CD4-positive, alpha-beta T cell treated with Interleukin-21 for 1 hour (primary cell): ENCODE results near the gene CD79B.

Experiments
- DNase-seq: peaks from one replicate; pipeline ENCODE4 v3.0.0-alpha.2; 2020

The CD79B gene

DNA sequence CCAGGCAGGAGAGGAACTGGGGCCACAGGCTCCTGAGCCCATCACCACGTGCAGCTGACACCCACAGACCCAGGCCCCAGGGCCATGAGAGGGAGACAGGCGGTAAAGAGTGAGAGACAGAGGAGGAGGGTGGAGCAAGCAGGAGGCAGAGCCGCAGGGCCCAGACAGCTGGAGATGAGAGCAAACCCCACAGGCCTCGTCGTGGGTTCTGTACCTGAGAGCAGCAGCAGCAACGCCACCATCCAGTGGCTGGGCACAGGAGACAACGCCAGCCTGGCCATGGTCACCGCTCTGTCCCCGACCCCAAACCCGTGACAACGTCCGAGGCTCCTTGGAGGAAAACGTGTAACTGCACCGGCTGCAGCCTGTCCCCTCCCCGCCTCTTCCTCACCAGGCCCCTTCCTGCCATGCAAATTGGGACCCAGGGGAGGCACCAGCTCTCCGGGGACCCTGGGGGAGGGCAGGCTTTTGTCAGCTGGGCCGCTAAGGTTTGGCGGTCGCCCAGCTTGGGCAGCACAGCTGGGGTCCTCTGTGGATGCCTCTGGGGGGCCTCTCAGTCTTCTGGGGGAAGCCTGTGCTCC, at the start of gene CD79B:
TSS of gene CD79B (minus strand) at position 351 of the 581 bp plus-strand sequence. CDS start at position 281, 70 bp downstream.
- peak; percentile 24 for DNase-seq

DNA sequence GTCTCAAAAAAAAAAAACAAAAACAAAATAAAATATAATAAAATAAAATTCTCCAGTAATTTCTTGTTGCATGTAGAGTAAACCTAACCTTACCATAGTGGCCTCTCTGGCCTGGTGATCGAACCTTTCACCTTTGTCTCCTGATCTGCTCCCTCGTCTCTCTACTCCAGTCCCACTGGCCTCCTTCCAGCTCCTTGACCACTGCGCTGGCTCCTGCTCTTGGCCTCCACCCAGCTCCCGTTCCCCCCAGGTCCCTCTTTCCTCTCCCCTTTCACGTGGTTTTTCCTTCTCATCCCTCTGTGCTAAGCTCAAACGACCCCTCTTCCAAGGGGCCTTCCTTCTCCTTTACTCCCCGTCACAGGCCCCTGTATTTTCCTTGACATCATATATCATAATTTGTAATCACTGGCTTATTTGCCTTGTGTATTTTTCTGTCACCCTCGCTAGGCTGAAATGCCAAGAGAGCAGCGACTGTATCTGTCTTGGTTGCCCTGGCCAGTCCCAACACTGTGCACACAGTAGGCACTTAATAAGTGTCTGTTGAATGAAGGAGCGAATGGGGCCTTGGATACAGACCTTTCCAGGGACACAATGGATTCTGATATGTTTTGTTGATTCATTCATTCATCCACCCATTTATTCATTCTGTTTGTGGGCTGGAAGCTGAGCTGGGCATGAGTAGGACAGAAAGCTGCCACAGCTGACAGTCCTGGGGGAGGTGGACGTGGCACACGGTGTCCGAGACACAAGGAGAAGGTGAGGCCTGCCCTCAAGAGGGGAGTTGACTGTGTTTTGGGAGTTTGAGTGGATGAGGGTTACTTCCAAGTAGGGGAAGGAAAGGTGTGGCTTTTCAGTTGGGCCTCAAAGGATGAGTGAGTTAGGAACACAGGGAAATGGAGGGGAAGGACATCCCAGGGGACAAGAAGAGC, 46.4 kb upstream of the CD79B start:
- DNase-seq: no peak

DNA sequence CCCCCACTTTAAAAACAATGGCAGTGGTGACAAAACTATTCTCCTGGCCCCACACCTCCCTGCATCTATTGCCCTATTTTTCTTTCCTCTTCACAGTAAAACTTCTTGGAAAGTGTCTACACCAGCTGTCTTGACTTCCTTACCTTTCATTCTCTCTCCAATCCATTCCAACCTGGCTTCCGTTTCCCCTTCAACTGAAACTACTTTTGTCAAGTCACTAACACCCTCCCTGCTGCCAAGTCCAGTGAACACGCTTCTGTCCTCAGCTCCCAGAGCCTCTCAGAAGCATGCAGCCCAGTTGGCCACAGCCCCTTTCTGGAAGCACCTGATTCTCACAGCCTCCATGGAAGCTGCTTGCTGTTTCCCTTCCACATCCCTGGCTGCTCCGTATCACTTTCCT, 44.6 kb upstream of the CD79B start:
- DNase-seq: no peak

DNA sequence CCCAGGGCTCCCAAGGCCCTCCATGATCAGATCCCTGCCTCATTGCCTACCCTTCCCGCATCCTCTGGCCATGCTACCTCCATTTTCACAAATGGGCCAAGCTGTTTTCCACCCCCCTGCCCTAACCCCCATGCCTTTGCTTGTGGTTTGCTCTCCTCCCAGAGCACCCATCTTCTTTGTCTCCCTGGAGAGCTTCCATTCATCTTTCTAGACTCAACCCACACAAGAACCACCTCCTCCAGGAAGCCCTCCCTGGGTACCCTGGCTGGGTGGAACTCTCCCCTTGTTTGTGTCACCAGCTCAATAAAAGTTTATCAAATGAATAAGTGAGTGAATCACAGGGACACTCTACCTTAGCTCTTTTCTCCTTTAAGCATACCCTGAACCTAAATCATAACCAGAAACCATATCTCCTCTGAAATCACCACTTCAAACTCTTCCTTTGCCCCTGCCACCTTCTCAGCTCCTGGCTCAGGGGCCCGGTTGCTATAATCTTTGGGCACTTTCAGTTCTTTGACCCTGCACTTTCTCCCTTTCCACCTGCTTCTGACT, 43.5 kb upstream of the CD79B start:
- DNase-seq: no peak

DNA sequence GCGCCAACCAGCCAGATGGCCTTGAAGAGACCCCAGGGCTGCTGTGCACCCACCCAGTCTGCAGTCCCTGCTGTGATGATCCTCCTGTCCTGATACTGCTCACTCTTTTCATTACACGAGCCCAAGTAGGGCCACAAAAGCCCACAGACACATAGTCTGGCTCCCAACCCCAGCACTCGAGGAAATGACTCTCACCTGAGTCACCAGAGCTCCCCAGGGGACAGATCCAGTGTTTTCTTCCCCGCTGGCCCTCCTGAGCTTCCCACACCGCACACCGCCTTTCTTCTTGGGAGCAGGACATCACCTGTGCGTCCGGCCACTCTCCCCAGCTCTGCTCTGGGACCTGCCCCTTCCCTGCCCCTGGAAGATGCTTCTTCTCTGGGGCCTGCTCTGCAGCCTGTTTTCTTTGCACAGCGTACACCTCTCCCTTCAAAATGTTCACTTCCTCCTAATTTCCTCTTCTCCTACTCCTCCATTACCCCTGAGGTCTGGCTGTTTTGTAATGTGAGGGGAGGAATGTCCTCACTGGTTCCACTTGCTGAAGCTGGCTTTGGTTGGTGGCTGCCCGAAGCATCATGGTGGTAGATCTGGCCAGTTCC, 42.6 kb upstream of the CD79B start:
- no peak for DNase-seq

DNA sequence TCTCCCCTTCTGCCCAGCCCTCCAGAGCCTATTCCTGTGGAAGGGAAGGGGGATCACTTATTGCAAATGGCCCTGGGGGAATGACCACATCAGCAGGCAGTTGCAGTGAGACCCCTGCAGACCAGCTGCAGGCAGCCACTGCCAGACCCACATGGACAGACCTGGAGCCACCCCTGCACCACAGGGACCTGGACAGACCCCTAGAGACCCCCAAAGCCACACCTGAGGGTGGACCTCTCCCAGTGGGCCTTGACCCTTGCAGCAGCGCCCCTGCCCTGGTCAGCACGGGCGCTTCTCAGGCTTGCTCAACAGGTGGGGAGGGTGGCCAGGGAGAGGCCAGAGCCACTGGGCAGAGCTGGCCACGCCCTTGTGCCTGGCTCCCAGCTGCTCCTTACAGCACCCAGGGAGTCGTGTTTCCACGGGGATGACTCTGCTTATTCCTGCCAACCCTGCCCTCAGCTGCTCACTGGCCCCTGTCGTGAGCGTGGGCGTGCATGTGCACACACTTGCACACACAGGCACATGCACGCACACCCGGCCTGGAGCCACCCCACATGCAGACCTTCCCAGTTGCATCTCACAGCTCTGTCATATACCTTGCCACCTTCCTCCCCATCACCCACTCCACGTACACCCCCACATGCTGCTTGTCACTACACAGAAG, 41.9 kb upstream of the CD79B start:
- no peak for DNase-seq

DNA sequence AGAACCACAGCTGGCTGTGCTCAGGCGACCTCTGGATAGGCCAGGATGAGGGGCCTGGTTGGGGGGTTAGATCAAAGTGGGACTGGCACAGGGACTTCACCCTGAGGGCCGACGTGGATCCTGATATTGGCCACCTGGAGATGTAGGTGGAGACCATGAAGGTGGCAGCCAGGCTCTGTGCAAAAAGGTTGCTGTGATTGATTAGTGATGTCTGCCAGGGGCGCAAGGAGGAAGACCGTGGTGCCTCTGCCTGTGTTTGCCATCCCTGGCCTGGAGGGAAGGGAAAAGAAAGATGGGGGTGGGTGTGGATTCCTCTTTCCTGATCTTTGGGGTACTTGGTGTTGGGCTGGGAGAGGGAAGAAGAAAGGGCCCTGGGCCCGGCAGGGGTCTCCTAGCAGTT, 41.1 kb upstream of the CD79B start:
- DNase-seq: no peak

DNA sequence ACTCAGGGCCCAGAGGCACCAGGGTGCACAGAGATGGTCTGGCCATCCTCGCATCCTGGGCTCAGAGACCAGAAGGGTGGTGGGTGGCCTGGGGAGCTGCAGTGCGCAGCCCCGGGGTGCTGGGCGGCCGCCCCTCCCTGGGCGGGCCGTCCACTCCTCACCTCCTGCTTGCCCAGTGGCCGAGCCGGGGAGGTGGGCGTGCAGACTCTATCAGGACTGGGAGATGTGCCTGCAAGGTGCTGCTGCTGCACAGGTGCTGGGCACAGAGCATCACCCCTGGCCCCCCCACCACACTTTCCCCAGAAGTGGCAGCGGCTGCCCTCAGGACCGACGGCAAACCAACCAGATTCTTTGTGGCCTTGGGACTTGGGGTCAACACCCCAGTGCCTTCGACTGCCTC, 40.7 kb upstream of the CD79B start, which contains the start of gene SCN4A:
TSS of gene SCN4A (minus strand) at position 123 of the 400 bp plus-strand sequence. CDS start at position 46, 77 bp downstream.
- DNase-seq: no peak

DNA sequence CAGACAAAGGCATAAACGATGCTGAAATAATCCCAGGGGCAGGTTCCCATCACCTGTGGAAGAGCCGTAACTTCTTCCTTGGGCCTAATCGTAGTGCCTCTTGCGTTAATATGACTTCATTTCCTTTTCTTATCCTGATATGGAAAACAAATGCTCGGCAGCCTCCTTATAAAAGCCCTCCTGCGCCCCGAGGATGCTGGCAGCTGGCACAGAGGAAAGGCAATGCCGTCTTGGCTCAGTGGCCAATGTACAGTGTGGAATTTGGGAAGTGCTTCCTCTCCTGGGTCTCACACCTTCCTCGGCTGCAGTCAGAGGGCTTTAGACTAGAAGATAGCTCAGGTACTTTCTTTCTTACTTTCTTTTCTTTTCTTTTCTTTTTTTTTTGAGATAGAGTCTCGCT, 37.1 kb upstream of the CD79B start:
- no peak for DNase-seq

DNA sequence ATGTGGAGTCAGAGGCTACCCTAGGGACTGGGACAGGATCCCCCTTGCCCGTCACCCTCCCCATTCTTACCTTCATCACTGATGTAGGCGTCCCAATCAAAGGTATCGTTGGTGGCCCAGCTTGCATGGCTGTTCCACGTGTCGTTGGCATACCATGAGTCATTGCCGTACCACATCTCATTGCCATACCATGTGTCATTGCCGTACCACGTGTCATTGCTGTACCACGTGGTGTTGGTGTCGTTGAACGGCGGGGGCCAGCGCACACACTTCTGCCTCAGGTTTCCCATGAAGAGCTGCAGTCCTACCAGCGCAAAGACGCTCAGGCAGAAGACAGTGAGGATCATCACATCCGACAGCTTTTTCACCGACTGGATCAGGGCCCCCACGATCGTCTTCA, 35.8 kb upstream of the CD79B start:
- no peak for DNase-seq

DNA sequence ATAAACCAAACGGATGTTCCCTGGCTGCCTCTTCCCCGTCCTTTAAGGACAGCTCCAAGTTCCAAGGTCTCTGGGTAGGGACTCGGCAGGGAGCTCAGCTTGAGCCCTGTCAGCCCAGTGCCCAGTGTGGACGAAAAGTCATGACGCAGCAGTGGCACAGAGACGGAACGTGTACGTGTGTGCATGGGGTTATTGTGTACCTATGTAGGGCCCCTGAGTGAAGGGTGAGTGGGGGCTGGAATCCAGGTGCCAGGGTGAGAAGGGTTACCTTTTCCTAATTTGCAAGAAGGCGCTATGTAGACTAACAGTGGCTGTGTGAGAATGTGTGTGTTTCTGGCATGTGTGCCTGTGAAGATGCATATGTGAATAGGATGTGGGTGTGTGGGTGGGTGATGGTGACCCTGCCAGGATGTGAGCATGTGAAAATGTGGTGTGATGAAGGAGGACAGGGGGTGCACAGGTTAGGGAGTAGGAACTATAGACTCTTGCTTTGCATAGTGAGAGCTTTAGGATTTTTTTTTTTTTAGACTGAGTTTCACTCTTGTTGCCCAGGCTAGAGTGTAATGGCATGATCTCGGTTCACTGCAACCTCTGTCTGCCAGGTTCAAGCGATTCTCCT, 34.6 kb upstream of the CD79B start:
- DNase-seq: peak; percentile 36

DNA sequence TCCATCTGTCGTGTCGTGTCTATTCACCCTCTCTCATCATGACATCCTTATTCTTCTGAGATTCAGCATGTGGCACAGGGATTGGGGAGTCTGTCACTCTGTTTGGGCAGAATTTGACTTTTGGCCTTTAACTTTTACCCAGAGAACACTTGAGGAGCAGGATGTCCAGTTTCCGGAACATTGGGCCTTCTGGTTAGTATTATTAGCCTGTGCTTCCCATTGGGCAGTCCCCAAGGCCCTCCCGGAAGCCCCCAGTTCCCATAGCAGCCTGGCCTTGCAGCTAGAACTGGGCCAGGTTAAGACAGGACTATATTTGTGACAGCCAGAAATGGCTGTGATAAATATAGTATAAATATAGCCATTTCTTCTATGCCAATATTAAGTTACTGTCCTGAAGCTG, 31.0 kb upstream of the CD79B start:
- DNase-seq: no peak

DNA sequence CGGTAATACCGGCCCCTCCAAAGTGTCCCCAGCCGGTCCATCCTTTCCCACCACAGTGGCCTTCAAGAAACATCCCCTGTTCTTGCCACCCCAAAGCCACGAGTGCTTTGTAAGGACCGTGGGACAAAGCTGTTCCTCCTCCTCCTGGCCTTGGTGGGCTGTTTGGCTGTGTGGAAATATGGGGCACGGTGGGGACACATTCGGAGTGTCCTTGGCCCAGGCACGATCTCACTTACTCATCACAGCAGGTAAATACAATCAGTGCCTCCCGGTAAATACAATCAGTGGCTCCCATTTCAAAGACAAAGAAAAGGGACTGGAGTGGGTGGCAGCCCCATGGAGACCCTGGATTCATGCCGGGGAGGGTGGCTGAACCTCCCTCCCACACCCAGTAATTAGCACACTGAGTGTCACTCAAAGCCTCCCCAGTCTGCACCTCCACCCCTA, 30.2 kb upstream of the CD79B start:
- DNase-seq: no peak

DNA sequence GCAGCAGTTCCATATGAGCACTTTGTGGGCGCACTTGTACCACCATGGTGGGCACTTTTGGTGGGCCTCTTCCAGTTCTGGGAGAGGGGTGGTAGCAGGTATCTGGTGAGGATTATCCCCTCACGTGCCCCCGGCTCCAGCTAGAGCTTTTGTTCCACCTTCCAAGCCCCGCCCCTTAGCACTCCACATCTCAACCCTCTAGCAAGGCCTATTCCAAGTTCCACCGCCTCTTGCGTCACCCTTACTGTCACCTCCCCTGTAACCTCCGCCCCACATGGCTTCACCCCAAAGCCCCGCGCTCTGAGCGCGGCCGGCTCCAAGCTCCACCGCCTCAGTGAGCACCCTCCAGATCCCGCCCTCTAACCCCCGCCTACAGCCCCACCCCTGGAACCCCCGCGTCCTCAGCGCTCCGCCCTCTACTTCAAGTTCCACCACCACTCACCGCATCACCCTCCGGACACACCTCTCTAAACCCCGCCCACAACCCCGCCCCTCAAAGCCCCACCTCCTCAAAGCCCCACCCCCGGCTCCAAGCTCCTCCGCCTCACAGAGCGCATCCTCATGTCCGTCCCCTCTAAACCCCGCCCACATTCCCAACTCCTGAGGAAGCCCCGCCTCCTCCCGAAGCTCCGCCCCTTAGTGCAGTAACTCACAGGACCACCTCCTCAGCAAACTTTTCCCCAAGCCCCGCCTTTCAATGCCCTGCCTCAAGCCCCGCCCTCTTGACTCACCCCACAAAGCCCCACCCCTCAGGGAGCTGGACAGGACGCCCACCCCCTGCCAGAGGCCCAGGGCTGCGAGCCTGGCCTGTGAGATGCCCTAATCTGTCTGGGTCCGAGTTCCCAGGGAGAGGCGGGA, 29.5 kb upstream of the CD79B start:
- peak; percentile 49 for DNase-seq

DNA sequence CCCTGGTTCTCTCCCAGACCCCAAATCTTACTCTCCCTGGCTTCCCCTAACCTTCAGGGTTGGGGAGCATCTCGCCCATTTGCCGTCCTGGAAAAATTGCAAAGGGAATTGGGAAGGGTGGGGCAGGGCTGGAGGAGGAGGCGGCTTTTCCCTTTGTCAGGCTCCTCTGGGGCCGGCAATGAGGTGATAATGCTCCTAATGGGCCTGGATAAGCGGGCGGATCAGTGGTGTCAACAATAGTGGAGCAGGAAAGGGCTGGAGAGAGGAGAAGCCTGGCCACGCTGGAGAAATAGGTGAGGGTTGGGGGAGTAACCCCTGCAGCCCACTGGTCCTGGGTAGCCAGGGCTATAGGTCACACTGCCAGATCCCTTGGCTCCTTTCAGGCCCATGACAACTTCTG, 28.3 kb upstream of the CD79B start:
- DNase-seq: no peak

DNA sequence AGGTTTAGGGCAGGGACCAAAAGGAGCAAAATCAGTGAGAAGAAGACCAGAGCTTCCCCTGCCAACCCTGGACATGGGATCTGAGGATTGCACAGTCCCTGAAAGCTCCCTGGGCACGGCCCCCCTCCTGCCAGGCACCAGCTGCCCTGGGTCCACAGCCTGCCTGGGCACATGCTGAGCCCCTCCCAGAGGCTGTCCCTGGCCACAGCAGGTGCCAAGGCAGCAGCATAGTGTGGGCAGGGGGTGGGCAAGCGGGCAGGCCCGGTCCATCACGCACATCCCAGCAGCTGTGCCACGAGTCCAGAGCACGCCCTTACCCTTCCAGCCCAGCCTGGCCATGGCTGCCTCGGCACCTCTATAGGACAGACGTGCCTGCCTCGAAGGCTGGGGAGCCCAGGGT, 27.9 kb upstream of the CD79B start:
- DNase-seq: no peak

DNA sequence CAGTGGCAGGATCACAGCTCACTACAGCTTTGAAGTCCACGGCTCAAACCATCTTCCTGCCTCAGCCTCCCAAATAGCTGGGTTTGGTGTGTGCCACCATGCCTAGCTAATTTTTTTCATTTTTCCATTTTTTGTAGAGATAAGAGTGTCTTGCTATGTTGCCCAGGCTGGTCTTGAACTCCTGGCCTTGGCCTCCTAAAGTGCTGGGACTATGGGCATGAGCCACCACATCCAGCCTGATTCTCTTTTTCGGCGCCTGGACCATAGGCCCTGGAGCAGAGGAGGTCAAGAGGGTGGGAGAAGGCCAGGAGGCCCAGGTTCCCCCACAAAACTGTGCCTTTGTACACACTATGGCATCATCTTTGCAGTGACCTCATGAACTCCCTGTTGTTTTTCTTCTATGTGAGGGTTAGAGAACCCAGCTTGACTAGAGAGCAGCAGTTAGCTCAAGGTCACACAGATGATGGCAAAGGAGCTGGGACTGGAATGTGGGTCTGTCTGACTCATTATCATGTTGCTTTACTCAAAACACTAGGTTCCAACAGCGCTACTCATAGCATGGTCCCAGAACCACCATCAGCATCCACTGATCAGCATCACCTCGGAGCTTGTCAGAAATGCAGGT, 24.3 kb upstream of the CD79B start:
- DNase-seq: no peak

DNA sequence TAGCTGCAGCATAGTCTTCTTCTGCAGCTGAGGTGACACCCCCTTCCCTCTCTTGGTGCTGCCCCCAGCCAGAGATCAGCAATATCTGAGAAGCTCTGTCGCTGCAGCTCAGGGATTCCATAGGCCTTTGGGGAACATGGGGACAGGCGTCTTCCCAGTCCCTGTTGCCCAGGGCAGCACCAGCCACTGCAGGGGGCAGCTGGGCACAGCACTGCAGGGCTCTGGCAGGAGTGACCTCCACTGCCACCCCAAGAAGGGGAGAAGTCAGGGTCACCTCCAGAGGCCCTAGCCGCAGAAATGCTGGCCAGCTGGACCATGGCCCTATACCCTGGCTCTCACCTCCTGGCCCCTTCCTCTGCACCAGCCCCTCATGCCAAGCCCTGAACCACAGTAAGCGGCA, 23.7 kb upstream of the CD79B start:
- DNase-seq: no peak

DNA sequence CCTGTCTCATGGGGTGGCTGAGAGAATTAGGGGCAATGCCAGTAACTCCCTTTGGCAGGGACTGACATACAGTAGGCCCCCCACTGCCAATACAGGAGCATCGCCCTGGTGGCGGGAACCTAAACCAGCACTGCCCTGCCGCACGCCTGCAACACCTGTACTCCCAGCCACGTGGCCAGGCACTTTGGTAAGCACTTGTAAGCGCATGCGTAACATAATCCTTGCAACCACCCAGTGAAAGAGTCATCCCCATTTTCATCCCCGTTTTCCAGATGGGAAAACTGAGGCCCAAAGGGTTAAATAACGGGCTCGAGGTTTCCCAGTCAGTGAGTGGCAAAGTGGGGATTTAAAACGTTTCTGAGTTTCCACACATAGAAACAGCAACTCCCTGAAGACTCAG, 23.1 kb upstream of the CD79B start:
- DNase-seq: no peak

DNA sequence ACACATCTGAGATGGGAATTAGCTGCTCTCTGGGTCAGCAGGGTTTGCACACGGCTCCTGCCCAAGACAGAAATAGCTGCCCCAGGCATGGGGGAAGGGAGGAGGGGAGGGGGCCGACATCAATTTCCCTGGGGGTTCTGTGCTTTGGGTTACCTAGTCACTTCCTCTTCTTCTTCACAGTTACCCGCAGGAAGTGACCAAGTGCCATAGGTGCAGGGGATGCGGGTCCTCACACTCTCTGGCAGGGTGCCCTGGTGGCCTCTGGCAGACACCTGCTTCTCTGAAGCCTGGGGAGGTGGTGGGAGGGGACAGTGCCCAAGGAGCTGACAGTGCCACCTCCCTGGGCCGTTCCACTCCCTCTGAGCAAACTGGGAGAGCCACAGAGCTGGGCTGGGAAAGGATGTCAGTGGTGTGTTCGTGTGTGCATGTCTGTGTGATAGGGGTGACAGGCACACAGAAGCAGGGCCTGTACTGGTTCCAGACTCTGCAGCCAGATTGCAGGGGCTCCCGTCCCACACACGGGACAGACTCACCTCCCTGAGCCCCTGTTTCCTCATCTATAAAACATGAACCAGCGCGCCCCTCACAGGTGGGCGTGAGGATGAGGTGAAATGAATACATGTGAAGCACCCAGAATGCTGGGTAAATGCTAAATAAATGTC, 22.4 kb upstream of the CD79B start:
- DNase-seq: peak; percentile 49
